GM19099 (cell line): ENCODE results near the gene TEX51.

ENCODE experiments used
- POLR2A ChIP-seq: IDR thresholded peaks from 3 replicates; pipeline ENCODE4 v1.6.1; 2011; ENCODE audit warnings: low read depth; ENCODE audit not compliant: insufficient read length; ENCODE audit errors: extremely low read depth

TEX51 gene

DNA sequence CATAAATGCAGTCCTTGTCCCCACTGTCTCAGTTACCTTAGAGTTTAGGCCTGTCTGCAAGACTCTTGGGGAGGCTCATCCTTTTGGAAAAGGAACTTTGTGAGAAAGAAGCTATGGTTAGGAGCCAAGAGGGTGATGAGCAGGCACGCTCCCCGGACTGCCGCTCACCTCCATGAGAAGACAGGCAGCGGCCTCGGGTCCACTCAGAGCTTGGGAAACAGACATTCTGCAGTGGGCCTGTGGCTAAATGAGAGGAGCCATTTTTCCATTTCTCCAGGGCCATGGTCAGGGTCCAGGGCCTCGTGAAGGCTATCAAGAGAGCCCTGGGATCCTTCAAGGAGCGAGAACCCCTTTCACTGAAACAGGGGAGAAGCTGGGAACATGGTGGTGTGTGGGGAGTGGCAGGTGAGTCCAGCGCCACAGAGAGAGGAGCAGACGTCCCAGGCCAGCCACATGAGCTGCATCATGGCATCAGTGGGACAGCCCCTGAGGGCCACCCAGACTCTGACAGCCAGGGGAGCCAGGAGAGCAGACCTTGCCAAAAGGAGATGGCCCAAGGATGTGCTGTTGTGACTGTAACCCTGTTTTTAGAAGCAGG, 4.0 kb upstream of the TEX51 start:
- TF ChIP-seq POLR2A, result no peak

DNA sequence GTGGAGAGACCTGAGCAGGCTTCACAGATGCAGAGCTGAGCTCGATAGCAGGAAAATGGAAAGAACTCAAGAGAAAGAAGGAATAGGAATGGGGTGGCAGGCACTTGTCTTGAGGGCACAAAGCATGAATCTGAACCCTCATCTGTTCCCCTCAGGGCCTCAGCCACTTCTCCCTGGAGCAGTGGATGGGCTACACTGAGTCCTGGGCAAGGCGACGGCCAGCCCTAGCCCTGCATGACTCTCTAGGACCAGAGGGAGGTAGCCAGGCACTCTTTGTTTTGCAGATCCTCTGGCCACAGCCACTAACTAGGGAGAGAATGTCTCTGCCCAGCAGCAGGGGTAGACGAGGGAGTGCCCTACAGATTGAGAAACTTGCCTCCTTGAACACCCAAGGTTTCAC, 3.4 kb upstream of the TEX51 start:
- no peak for TF ChIP-seq POLR2A

DNA sequence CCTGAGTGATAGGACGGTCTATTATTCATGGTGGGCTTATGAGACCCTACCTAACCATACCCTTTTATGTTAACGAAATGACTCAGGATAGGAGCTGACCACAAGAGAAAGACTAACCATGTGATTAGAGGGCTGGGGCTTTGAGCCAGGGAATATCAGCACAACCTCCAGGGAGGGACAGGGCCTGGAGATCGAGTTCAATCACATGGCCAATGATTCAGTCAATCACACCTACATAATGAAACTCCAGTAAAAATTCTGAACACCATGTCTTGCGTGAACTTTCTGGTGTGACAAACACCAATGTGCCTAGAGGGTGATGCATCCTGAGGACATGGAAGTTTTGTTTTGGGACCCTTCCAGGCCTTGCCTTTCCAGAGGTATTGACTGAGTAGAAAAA, 2.2 kb upstream of the TEX51 start:
- no peak for TF ChIP-seq POLR2A

DNA sequence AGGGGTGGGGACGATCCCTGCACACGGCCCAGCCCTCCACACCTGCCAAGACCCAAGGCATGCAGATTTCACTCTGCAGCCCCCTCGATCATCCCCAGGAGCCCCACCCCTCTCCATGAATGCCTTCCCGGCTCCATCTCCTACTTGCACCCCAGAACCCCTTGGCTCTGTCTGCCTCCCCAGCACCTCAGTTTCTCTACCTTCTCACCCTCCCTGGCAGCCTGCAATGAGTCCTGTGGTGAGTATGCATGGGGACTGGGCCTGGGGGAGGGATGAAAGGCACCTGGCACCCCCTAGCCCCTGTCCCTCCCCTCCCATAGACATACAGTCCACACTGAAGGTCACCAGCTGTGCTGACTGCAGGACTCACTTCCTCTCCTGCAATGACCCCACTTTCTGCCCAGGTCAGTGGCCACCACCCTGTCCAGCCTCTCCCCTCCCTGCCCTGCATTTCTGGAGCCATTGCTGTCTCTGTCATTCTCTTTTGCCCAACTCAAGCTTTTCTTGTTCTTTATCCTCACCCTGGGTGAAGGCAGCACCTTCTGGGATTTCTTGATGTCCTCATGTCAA, 1.0 kb downstream of the TEX51 start:
- TF ChIP-seq POLR2A, result no peak

DNA sequence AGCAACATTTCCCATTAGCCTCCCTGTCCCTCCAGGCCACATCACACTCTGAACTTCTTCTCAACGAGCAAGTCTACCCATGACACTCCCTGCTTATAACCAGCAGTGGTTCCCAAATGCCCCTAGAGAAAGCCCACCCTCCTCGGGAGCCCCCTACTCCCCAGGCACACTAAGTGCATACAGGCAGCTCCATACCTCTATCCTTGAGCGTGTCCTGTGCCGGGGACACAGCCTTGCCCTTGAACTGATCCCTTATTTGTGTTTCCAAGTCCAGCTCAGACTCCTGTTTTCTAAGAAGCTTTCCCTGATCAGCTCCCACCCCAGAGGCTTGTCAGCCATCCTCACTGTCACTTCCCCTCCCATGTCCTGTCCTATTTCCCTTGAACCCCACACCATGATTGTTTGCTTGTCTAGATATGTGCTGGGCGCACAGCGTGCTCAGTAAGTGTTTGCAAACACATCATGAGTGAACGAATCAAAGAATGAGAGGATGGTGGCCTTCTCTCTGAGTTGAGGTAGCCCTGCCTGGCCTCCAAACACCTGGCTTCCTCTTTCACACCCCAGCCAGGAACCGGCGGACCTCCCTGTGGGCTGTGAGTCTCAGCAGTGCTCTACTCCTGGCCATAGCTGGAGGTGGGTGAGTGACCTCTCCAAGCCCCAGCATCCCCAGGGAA, 2.1 kb downstream of the TEX51 start:
- TF ChIP-seq POLR2A, result no peak

DNA sequence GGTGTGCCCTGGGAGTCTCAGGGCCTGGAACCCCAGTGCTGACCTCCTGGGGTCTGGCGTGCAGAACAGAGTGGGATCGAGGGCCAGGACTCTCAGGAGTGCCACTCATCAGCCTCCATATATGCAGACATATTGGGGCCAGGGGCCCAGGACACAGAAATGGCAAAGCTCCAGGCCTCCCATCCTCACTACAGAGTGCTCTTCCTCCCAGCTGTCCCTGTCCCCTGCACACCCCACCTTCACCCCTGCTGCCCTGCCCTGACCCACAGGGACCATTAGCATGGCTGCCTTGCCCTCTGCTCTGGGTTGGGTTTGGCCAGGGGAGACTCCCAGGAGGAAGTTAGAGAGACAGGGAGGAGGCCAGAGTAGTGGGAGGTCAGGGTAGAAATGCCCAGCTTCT, 2.8 kb downstream of the TEX51 start:
- TF ChIP-seq POLR2A, result no peak

DNA sequence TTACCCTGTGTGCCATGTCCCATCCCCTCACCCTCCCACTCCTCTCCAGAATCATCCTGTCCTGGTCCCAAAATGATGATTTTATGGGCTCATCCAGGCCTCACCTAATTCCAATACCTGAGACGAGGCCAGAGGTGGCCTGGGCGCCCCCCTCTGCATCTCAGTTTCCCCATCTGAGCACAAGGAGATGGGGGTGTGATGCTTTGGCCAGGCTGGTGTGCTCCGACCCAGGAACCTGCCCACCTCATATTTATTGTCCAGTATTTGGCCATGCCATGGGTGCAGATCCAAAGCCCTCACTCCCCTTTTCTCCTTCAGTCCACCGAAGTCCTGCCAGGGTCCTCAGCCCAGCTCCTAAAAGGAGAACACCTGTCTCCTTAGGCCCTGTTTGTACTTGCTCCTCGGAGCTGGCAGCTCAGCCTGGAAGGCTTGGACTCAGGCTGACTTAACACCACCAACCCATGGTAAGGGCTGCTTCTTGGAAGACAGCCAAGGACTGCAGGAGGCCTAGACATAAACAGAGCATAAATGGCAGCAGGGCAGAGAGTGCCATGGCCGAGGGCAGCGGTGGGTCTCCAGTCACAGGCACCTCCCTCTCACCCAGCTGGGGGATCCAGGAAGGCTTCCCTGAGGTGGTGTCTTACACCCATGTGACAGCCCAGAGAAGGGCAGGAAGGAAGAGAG, 3.6 kb downstream of the TEX51 start:
- TF ChIP-seq POLR2A, result no peak

DNA sequence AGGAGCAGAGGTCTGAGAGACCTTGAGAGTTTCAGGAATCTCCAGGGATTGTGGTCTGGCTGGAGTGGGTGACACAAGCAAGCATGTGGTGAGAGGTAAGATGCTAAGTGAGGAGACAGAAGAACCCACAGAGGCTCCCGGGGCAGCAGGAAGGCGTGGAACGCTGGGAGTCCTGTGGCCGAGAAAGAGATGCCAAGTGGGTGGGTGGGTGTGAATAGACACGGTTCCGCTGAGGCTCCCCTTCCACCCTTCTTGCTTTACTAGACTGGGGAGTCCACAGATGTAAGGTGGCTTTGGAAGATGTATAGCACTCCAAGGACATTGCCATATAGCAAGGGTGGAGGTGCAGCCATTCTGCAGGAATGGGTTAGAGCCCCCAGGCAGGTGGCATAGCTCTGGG, 4.2 kb downstream of the TEX51 start:
- no peak for TF ChIP-seq POLR2A

DNA sequence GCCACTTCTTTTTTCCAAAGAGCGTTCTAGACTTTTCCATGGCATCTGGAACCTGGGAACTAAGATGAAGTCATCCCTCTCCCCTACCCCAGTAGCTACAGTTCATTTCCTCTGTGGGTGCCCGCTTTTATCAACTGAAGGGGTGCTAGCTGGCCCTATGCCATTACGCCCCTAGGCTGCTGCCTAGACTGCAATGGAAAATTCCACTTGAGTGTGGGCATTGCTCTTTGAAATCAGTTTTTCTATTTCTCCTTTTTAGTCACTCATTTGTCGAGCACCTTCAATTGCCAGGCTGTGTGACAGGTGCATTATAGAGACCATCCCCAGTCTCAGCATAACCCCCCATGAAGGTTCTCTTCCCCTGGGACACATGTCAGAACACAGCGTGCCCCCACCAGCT, 7.3 kb downstream of the TEX51 start:
- no peak for TF ChIP-seq POLR2A

DNA sequence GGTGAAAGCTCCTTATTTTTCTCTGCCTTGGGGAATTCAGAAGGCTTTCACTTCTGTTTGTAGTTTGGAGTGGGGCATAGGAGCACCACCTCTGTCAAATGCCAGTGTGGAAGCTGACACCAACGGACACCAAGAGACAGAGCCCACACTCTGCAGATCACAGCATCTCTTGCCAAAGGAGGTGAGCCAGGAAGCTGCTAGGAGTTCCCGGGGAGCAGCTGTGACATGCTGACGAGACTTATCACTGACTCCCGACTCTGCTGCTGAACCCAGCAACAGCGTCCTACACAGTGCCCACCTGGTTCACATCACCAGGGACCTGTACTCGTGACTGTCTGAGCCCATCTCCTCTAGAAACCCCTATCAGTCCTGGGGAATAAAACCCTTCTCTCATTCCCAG, 8.1 kb downstream of the TEX51 start:
- no peak for TF ChIP-seq POLR2A

DNA sequence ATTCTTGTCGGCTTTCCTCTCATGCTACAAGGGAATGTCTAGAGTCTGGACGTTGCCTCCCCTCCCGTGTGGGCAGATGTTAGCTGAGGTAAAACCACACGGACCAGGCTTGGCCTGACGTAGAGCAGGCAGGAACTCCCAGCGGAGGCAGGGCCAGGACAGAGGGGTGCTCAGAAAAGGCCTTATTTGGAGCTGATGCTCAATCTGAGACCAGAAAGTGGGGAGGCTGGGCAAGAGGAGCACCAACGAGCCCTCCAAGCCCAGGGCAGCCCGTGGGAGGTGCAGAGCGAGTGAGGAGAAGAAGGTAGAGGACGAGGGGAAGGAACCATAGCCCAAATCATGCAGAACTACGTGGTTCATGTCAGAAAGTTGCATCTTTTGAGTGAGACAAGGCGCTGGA, 9.0 kb downstream of the TEX51 start:
- no peak for TF ChIP-seq POLR2A

DNA sequence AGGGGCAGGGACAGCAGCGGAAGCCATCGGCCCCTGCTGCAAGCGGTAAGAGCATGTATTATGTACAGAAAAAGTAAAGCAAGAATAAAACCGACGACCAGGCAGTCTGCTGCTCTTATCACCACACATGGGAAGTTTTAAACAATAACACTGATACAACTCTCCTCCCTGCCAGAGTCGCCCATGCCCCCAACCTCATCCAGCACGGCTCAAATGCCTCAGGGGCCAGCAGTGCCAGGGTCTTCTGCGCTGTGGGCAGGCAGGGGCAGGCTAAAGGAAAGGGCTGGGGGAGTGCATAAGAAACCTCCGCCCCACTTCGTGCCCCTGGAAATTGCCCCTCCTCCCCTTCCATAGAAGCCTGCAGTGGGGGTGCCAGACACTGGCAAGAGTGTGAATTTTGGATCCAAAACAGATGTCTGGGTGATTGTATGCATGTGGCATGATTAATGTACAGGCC, 10.1 kb downstream of the TEX51 start:
- TF ChIP-seq POLR2A, result no peak

DNA sequence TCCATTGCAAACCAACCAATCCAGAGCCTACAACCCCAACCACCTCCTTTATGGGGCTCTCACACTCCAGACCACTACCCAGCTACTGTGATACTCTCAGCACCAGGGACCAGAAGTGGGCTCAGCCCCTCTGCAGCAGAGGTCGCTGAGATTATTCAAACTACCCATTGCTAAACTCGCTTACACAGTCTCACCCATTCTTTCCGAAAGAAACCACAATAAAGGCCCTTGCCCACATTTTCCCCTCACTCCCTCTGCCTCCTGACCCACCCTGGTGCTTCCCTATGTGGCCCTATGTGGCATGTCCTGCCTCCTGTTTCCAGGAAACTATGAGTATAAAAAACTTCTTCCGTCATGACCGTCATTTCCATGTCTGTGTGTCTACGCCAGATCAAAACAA, 10.7 kb downstream of the TEX51 start:
- no peak for TF ChIP-seq POLR2A

DNA sequence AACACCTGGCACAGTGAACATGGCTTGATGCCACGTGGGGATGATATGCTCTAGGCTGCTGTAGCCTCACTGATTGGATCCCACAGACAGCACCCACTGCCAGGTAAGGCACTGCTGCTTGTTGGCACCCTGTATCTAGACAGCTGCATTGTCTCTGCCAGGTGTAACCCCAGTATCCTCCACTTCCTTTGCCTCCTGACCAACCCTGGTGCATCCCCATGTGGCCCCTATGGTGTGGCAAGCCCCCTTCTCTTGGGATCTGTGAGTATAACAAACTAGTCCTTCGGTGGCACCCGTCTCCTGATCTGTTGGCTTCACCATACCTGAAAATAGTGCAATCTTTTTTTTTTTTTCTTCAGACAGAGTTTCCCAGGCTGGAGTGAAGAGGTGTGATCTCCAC, 11.1 kb downstream of the TEX51 start:
- no peak for TF ChIP-seq POLR2A

DNA sequence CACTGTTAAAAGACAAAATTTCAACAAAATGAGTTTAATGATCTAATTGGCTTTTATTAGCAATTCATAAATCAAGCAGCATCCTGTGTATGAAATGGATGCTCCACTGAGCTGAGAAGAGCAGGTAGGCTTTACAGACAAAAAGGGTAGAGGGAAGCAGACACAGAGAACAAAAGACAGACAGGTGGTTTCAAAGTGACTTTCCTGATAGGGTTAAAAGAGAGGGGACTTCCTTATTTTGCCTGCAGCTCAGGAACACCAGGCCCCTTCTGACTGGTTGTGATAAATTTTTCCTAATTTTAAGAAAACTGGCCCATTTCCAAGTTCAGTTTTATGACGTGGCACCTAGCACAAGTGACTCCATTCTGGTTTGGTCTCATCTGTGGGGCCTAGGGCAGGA, 11.9 kb downstream of the TEX51 start:
- no peak for TF ChIP-seq POLR2A
